Measurements from ENCODE around the gene INHBB.

The INHBB gene

DNA sequence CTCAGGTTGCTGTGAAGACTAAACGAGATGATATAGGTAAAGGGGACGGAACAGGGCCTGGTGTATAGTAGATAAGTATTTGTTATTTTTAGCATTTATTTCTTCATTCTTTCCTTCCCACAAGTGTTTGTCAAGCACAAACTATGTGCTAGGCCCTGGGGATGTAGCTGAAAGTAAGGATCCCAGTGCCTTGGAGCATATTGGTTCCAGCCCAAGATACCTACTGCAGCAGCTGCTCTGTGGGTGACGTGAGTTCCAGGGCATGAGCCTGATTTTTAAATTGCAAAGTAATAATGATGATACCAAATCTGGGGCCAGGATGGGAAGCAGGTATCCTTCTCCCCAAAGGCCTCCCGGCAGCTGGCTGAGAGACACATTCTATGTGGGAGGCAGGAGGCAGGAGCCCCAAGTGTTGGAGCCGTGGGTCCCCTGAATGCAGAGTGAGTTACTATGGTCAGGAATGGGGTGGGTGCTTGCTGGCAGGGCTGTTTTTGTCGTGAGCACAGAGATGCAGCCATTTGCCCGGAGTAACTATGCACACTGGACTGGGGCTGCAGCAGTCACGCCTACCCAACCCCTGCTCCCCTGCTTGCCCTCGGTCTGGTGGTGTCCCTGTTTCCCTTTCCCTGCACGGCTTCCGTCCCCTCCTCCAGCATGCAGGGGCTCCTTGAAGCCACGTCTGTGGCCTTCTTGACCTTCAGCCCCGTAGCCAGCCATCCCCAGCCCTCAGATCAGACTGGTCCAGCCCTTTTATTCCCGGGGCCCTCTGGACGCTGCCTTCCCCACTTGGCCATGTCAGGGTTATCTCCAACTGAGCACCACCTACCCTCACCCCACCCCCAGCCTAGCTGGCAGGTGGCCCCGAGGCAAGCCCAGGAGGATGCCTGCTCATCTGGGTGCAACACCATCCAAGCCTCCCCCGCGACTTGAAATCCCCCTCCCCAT lies 52.4 kb downstream of the INHBB start:
- Histone ChIP-seq H3K27ac (ENCODE audit: low read depth, low read length, poor library complexity, severe bottlenecking) (no peak overlapping the region), H3K9ac (ENCODE audit: low read length) (no peak overlapping the region), H3K36me3 (ENCODE audit: insufficient read depth, low read length) (no peaks in the 10 kb centered on the region), H3K4me1 (ENCODE audit: insufficient read depth, low read length, severe bottlenecking) (no peaks in the 10 kb centered on the region), H3K27me3 (ENCODE audit: insufficient read depth, low read length) (peaks cover 10% of the 10 kb centered on the region; the same call in 1 of the 2 replicates), H2AFZ (ENCODE audit: low read length) (no peak overlapping the region), H4K20me1 (ENCODE audit: insufficient read depth, low read length) (no peaks in the 10 kb centered on the region), H3K4me2 (ENCODE audit: low read length) (no peak overlapping the region), H3K79me2 (ENCODE audit: insufficient read depth, low read length) (no peaks in the 10 kb centered on the region), H3K9me2 (ENCODE audit: low read depth, low read length) (no peaks in the 10 kb centered on the region), H3K9me3 (ENCODE audit: low read length) (no peaks in the 10 kb centered on the region), H3K4me3 (ENCODE audit: low read depth, low read length, poor library complexity, severe bottlenecking) (no peak overlapping the region), H3F3A (ENCODE audit: insufficient read depth, low read length) (no peaks in the 10 kb centered on the region)
- TF ChIP-seq, protein P1, sequence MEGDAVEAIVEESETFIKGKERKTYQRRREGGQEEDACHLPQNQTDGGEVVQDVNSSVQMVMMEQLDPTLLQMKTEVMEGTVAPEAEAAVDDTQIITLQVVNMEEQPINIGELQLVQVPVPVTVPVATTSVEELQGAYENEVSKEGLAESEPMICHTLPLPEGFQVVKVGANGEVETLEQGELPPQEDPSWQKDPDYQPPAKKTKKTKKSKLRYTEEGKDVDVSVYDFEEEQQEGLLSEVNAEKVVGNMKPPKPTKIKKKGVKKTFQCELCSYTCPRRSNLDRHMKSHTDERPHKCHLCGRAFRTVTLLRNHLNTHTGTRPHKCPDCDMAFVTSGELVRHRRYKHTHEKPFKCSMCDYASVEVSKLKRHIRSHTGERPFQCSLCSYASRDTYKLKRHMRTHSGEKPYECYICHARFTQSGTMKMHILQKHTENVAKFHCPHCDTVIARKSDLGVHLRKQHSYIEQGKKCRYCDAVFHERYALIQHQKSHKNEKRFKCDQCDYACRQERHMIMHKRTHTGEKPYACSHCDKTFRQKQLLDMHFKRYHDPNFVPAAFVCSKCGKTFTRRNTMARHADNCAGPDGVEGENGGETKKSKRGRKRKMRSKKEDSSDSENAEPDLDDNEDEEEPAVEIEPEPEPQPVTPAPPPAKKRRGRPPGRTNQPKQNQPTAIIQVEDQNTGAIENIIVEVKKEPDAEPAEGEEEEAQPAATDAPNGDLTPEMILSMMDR (IDR thresholded peaks at IDR 0.05; ENCODE audit: low read length), result no peak
- no peak for TF ChIP-seq EZH2 (IDR thresholded peaks at IDR 0.05; ENCODE audit: borderline replicate concordance, low read length)

DNA sequence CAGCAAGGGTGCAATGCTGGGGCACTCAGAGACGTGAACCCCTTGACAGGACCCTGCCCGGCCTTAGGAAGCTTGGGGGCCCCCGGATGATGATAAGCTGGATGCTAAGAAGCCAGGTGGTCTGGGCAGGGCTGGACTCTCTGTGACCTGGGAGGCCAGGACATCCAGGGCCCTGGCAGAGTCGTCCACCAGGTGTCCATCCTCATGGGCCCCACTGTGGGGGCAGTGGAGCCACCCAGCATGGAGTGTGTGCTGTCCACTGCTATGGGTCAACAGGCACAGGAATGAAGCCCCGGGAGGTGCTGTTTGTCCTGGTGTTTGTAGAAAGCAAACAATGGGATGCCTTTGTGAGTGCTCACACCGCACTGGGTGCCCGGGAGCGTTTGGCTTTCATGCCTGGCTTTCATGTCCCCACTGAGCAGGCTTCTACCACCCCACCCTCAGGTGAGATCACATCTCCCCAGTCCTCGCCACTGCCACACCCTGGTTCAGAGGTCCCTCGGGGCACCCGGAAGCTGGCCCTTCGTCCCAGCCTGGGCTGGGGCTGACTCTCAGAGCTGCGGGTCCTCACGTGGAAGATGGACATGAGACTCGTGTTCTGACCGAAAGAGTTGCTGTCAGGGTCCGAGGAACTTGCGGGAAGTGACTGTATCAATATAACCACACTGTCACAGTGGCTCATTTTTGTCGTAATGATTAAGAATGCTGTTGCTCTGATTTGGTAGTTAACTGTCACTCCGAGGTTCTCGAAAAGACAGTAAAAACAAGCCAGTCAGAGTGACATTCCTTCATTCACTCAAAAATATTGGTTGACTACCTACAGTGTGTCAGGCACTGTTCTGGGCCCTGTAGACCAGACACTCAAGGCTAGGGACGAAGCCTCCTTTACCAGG lies 53.3 kb downstream of the INHBB start:
- Histone ChIP-seq H4K20me1 (ENCODE audit: insufficient read depth, low read length) (no peaks in the 10 kb centered on the region), H3K9ac (ENCODE audit: low read length) (no peak overlapping the region), H2AFZ (ENCODE audit: low read length) (no peak overlapping the region), H3K9me2 (ENCODE audit: low read depth, low read length) (no peaks in the 10 kb centered on the region), H3K4me3 (ENCODE audit: low read depth, low read length, poor library complexity, severe bottlenecking) (no peak overlapping the region), H3F3A (ENCODE audit: insufficient read depth, low read length) (no peaks in the 10 kb centered on the region), H3K9me3 (ENCODE audit: low read length) (no peaks in the 10 kb centered on the region), H3K36me3 (ENCODE audit: insufficient read depth, low read length) (no peaks in the 10 kb centered on the region), H3K79me2 (ENCODE audit: insufficient read depth, low read length) (no peaks in the 10 kb centered on the region), H3K4me2 (ENCODE audit: low read length) (no peak overlapping the region), H3K27me3 (ENCODE audit: insufficient read depth, low read length) (peaks cover 10% of the 10 kb centered on the region; the same call in 1 of the 2 replicates), H3K4me1 (ENCODE audit: insufficient read depth, low read length, severe bottlenecking) (no peaks in the 10 kb centered on the region), H3K27ac (ENCODE audit: low read depth, low read length, poor library complexity, severe bottlenecking) (no peak overlapping the region)
- no peak for TF ChIP-seq EZH2 (IDR thresholded peaks at IDR 0.05; ENCODE audit: borderline replicate concordance, low read length)
- TF ChIP-seq, protein P1 (IDR thresholded peaks at IDR 0.05; ENCODE audit: low read length), result no peak

DNA sequence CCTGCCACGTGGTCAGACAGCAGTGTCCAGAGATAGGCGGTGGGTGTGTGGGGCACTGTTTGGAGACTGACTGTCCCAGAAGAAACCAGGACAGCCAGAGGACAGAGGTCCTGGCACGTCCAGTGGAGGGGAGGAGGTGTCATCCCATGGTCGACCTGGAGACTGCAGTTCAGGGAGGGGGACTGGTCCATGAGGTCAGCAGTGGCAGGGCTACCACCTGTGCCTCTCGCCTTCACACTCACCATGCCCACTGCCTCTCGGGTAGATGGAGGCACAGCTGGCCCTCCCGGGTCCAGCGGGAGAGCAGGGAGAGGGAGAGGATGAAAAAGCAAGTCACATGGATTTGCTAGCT lies 53.9 kb downstream of the INHBB start:
- H3K9me3 ChIP-seq (ENCODE audit: low read length), result no peaks in the 10 kb centered on the region
- H3F3A ChIP-seq (ENCODE audit: insufficient read depth, low read length), result no peaks in the 10 kb centered on the region
- no peaks in the 10 kb centered on the region for H4K20me1 ChIP-seq (ENCODE audit: insufficient read depth, low read length)
- H3K4me2 ChIP-seq (ENCODE audit: low read length), result no peak overlapping the region
- H3K27me3 ChIP-seq (ENCODE audit: insufficient read depth, low read length), result peaks cover 8% of the 10 kb centered on the region; the same call in 1 of the 2 replicates
- H3K36me3 ChIP-seq (ENCODE audit: insufficient read depth, low read length), result no peaks in the 10 kb centered on the region
- no peaks in the 10 kb centered on the region for H3K9me2 ChIP-seq (ENCODE audit: low read depth, low read length)
- H3K9ac ChIP-seq (ENCODE audit: low read length), result no peak overlapping the region
- no peak overlapping the region for H3K4me3 ChIP-seq (ENCODE audit: low read depth, low read length, poor library complexity, severe bottlenecking)
- H3K4me1 ChIP-seq (ENCODE audit: insufficient read depth, low read length, severe bottlenecking), result no peaks in the 10 kb centered on the region
- no peak overlapping the region for H2AFZ ChIP-seq (ENCODE audit: low read length)
- no peaks in the 10 kb centered on the region for H3K79me2 ChIP-seq (ENCODE audit: insufficient read depth, low read length)
- H3K27ac ChIP-seq (ENCODE audit: low read depth, low read length, poor library complexity, severe bottlenecking), result no peak overlapping the region
- TF ChIP-seq EZH2 (IDR thresholded peaks at IDR 0.05; ENCODE audit: borderline replicate concordance, low read length), result no peak
- TF ChIP-seq, protein P1 (IDR thresholded peaks at IDR 0.05; ENCODE audit: low read length), result no peak
